ENCODE measurements around the gene PGM5.

The PGM5 gene

DNA sequence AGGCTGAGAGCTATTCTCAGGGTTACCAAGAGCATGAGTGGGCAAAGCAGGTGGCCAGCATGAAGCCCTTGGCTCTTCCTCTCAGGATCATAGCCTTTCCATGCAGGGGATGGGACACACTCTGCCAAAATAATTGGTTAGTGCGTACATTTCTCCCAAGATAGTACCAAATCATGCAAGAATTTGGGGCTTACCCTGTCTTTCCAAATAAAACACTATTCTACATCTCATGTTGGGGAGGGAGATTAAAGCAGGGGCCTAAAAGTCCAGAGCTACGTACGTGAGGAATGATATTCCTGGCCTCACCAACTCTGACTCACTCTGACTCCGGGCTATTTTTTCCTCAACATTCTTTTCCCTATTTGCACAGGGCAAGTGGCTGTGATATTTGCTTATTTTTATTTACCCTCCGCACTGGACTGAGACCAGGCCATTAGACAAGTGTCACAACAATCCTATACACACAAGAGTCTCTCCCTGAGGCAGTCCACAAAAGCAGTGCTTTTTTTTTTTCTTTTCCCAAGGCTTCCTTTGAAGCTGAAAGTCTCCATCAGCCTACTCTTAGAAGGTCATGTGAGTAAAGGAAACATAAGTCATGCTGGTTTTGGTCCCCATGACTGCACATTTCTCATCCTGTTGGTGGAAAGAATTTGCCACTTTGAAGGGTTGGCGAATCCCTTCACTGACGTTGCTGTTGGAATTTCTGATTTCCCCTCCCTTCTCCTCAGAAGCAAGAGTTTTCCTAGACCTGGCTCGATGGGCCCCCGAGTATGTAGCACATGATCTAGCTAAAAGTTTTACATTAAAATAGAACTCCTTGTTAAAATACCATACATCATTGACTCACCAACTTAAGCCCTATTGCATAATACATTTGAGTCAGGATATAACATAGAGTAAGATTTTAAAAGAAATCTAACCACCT is 144.3 kb downstream of the PGM5 start:
- no peak for DNase-seq

DNA sequence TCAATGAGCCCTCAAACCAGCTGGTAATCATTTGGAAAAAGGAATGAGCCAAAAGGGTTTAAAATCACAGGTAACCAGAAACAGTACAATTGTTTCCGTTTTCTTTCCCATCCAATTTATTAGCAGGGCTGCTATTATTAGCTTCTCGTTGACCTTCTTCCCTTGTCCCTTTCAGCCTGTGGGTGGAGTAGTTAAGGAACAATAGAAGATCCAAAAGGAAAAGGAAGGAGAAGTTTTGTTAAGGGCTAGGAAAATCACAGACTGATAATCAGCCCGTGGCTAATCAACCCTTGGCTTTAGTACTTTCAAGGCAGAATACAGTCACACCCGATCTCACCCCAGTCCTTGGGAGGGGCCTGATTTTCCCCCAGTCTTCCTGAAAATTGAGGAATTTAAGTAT is 145.9 kb downstream of the PGM5 start:
- DNase-seq: no peak

DNA sequence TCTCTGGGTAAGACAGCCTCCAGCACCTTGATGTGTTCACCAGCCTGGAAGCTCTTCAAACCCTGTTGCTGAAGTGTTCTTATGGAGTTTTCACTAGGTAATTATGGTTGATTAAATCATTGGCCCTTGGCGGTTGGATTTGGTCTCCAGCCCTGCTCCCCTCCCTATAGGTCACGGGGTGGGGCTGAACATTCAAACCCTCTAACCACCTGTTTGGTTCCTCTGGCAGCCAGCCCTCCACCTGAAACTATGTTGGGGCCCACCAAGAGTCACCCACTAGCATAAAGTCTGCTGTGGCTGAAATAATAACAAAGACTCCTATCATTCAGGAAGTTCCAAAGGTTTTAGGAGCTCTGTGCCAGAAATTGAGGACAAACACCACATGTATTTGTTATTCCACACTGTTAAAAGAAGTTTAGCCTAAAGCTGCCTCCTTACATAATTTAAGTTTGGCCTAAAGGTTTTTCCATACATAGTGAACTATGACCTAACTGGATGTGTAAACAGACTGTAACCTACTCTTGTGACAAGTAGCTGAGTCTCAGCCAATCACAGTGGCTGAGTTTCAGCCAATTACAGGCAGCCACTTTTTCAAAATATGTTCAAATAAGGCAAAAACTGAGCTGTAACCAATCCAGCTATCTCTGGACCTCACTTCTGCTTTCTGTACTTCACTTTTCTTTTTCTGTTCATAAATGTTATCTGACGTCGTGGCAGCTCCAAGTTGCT is 149.4 kb downstream of the PGM5 start:
- no peak for DNase-seq

DNA sequence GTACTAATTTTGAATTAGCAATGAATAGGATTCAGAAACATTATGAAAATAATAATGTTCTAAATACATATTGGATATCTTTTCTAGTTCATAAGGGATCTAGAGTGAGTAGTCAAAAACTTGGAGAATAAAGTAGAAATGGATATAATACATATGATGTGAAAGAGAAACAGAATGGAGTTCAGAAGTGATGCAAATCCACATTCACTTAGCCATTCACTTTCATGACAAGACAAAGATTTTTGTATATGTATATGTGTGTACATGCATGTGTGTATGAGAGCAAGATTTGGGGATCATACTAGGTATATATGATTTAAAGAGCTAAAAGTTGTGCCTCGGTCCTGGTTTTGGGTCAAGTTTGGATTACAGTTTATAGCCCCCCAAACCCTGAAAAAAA is 150.1 kb downstream of the PGM5 start:
- DNase-seq: no peak

DNA sequence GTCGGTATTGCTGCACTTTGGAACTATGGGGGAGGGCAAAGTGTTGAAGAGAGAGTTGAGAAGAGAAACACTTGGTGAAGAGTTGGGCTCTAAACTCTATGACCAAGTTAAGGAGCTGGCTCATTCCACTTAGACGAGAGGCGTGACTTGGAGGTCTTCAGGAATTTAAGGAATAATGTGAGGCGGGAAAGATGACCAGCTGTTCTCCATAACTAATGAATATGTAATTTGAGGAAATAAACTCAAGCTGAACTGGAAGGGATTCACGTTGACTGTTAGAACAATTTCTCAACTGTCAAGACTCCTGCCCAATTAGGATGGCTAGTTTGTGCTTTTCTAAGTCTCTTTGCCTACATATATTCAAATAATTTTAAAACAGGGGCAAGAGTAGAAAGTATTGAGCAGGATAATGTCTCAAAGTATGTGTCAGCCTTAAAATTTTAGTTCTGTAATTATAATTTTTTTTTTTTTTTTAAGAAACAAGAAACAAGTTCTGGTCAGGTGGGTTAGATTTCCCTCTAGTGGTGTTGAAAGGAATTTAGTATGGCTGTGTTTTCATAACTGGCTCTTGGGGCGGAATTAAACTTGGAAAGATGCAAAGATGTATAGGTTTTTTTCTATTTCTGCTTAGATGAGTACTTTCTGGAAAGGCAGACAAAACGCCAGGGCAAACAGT is 150.9 kb downstream of the PGM5 start:
- DNase-seq: peak; percentile 62

DNA sequence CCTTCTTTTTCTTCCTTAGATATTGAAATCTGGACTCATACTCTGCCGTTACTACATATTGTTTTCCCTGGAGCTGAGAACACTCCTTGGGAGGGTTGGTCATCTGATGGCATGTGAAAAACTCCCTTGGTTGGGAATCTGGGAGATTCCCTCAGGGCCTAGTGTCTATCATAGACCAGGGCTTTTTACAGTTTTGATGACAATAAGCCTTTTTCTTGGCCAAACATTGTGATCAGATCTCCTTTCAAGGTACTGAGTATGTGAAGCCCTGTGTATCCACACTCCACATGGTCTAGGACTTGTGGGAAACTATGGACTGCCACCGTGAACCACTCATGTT is 151.4 kb downstream of the PGM5 start:
- DNase-seq: no peak

DNA sequence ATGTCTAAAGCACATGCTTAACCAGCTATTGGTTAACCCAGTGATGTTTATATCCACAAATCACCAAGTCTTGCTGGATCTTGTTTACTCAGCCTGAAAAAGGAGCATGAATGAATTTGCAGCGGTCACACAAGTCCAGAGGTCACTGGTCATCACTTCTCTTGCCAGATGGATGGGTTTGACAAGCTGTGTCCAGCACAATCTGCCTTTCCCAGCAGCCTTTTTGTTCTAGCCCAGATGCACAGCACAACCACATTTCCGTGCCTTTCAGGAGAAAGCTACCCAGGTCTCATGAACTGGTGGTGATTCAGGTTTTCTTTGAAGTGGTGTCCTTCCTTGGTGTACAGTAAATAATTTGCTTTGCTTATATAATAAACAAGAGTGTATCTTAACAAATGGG is 152.1 kb downstream of the PGM5 start:
- DNase-seq: peak; percentile 75

DNA sequence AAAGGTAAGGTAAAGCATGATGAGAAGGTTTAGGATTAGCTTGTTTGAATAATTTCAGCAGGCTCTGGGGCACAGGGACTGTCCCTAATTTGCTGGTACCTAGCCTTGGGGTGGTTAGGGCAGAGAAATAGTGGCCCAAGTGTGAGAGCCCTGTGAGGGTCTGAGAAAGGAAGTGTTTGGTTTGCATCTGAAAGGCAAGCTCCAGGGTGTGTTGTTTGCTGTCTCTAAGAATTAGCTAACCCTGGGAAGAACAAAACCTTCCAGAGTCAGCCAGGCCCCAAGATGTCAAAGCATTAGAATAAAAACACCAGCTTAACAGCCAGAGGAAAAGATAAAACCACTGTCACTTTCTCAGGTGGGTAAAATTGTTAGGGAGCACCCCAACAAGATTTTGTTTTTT is 153.3 kb downstream of the PGM5 start:
- no peak for DNase-seq

DNA sequence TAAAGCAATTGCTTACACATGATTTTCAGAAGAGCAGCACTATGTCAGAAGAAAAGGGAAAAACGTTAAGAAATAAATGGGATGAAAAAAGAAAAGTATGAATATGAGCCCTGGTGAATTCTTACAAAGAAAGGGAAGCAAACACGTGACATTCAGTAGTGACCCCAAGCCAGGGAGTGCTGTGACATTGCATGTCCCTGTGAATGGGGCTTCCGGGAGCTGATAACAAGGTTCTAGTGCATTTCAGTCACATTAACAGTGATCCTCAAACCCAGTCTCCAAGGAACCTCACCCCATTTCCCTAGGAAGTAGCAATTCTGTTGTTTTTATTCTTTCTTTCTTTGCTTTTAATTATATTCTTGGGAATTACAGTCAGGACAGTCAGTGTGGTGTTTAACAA is 157.0 kb downstream of the PGM5 start:
- no peak for DNase-seq

DNA sequence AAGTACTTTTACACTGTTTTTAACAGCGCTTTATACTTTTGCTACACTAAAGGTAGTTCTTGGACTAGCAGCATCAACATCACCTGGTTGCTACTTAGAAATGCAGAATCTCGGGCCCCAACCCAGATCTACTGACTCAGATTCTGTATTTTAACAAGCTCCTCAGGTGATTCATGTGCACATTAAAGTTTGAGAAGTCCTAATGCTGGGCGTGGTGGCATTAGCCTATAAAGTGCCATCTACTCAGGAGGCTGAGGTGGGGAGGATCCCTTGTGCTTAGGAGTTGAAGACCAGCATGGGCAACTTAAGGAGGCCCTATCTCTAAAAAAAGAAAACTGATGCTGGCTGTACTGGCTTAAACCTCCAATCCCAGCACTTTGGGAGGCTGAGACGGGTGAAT is 157.6 kb downstream of the PGM5 start:
- DNase-seq: no peak

DNA sequence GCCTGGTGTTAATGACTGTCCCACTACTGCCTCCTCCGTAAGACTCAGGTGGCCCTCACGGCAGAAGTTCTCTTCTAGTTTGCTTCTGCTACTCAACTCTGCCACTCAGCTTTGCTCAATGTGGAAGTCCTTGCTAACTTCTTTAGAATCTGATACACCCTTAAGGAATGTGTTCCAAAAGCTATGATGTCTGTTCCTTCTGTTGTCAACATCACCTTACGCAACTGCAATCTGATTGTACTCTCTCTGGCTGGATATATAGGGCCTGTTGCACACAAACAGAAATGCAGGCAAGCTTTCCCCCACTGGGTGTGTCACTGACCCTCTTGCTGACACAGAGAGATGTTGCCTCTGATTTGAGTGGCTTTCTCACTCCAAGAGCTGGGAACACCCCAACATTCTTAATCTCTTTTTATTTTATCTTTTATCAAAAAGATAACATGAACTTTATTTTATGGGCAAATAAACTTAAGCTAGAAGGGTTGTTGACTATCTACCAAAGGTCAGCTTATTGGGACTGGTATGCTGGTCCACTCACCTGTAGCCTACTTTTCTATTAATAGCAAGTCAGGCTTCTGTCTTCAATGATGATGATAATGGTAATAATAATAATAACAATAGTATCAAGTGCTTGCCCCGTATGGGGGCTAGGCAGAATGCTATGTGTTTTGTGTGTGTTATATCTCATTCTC is 159.1 kb downstream of the PGM5 start:
- no peak for DNase-seq

DNA sequence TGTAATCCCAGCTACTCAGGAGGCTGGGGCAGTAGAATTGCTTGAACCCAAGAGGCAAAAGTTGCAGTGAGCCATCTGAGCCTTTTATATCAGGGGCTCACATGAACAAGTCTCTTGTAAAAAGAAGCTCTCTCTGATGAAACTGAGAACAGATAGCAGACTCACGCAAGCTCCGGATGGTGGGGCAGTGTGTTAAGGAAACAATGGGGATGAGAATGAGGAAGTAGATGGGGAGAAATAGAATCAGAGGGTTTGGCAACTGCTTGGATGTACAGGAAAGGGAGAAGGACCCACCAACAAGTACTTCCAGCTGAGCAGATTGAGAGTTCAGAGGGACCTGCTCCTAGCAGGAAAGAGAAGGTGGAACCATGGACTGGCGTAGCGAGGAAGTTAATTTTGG is 165.7 kb downstream of the PGM5 start:
- no peak for DNase-seq

DNA sequence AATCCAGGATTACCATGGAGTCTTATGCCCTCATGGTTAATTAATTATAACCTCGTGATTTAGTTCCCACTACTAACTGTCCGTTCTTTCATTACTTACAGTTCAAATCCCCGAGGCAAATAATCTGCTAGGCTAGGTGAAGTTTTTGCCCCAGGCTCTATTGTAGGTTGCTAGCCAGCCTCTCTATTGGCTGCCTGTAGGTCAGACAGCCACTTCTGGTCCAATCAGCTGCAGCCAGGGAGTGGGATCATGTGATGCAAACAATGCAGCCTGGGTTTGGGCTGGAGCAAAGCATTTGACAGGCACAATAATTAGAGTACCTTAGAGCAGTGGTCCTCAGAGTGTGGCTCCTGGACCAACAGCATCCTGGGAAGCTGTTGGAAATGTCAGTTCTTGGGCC is 166.5 kb downstream of the PGM5 start:
- no peak for DNase-seq

DNA sequence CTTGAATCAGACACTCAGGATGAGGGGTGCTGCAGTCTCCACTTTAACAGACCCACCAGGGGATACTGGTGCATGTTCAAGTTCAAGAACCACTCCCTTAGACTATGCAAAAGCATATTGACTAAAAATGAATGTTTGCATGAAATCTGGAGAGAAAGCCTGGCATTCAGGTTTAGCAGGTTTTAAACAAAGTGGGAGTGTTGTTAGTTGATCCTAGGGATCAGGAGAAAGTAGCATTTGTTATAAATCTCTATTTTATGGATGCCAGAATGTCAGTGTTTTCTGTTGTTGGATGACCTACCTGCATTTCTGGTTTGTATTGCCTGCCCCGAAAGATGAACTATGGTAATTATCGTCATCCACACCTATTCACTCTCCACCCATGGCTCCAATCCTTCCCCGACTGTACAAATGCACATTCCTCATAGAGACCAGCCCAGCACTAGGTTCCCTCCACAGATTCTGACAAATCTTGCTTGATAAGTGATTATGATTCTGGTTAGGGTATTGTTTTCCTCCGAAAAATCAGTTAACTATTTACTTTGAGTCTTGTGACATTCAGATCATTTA is 167.0 kb downstream of the PGM5 start:
- DNase-seq: no peak

DNA sequence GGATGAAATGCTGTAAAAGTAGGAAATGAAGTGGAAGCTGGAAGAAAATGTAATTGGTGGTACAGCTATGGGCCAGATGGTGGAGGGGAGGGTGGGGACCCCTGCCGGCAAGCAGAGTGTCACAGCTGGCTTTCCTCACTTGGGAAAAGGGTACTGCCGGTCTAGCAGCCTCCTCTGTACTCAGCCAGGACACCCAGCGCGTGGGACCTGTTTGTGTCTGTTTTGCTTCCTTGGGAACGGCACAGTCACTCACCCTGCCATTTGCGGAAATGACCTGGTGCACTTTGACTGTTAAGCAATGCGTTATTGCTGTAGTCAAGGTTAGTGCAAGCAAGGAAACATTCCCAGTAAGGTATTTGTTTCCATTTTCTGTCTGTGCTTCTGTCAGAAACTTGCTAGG is 174.2 kb downstream of the PGM5 start:
- DNase-seq: peak; percentile 45

DNA sequence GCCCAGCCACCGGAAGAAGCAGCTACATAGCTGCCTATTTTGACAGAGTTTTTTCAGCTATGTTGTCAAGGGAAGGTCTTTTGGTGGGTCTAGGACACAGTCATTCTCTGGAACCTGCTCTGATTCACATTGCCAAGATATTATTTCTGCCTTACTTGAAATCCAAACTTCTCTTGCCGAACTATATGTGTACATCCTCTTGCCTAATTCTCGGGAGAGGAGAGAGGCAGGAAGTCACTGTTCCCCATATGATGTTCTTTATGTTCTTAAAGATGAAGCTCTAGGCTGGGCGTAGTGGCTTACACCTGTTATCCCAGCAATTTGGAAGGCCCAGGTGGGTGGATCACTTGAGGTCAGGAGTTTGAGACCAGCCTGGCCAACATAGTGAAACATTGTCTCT is 175.7 kb downstream of the PGM5 start:
- no peak for DNase-seq

DNA sequence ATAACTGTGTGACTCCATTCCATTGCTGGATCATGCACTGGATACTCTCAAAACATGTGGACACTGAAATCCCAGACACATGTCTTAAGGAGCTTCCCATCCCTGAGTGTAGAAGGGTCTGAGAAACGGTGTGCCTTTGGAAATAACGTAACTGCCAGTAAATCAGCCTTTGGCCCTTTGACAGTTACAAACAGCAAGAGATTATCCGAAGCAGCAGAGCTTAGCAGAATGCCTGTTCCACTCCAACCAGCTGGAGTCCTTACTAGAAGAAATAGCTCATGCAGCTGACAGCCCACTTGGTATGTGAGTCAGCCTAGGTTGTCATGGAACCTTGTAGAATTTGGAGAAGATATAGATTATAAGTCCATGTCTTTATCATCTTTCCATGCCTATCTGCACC is 177.3 kb downstream of the PGM5 start:
- DNase-seq: peak; percentile 27

DNA sequence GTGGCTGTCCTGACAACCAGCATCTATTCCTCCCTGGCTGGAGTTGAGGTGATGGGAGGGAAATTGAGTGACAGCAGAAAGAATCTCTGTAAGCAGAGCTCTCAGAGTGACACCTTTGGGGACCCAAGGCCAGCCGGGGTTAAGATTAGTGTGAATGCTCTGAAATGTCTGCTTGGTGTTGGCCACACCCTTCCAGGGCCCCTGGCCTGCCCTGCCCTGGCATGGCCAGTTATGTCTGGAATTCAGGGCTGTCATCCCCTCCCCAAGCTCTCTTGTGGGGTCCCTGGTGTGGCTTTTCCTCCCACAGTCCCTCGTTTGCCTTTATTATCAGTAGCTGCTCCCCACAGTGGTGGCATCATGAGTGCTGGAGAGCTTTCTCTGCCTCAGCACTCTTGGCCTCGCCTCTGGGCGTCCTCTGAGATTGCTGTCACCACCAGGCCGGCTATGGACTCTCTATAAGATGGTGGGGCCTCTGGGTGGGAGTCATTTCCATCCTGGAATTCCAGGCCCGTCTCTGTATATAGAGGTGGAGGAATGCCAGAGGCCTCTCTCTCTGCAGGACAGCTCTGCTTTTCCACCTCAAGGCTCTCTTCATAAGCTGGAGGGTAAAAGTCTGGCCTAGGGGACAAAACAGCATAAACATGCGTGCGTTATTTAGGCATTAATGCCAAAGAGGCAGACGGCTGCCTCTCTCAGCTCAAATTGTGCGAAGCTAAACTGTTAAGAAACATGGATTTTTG is 180.6 kb downstream of the PGM5 start:
- DNase-seq: peak; percentile 32

DNA sequence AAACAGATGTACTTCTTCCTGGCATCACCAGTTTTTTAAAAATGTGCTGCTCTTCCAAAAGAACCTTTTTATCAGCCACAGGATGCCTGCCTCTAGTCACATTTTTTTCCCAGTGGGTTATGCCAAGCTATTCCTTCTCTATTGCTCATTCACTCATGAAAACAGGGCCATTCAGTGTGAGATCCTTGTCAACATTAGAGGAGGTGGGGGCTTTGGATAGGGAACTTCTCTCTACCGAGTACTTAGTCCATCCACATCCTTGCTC is 181.1 kb downstream of the PGM5 start:
- peak; percentile 30 for DNase-seq

DNA sequence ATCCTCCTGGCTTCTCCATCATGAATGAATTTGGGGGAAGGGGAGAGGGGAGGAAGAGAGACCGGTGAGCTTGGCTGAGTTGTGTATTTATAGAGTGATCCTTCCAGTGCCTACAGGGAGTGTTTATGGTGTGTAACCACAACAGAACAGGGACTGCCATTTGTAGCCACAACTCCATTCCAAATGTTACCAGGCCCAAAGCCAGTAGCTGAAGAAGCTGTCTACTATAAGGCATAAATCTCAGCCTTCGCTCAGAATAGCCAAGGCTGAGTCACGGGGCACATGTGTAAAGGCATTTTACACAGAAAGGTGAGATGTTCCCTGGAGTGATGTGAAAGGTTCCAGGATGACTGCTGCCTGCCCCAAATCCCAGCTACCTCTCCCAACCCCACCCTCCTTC is 181.8 kb downstream of the PGM5 start:
- no peak for DNase-seq

DNA sequence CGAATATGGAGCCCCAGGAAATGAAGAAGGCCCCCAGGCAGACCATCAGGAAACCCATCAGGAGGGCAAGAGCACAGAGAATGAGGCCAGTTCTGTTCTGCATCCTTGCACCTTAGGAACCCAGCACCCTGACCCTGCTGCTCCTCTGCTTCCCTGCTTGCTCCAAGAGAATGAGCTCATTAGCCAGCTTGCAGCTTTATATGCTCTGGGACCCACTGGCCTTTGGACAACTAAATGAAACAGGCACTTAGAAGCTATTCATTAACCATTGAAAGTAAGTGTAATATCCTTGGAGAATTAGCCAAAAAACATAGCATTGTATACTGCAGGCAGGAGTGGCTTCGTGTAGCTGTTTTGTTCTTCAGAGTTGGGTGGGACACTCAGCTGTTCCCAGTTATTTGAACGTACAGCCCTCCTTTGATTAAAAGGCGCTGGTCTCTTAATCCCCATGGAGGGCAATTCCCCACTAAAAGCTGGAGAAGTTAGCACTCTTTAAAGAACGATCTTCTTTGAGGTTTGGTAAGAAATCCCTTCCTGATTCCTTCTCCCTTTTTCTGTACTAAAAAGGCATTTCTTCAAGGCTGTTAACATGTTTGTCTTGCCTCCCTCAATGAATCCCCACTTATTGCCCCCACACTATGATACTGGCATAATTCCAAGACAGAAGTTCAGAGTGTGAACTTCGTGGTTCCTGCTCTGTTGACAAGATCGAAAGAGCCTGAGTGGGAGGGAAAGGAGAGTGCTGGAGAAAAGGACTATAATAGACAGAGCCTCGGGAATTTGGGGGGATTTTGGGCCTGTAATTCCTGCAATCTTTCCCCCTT is 184.5 kb downstream of the PGM5 start, which contains the start of gene TMEM252:
Gene TMEM252 (minus strand): TSS at position 172 of the 824 bp plus-strand sequence. CDS start 69 bp downstream, at position 103.
- peak; percentile 20 for DNase-seq

Data from eye (tissue), 1 donor.